ENCODE results near the gene GALNT14. TPM values are rescaled to one million over a fixed set of nuclear protein-coding genes. Genes with fewer than 3 reads are reported as not detected.

Gene GALNT14
- total RNA-seq, 2 experiments from 2014 or later = 0.48 to 0.83 TPM

GRCh38 chr2:31109633-31110192, 28.5 kb downstream of the GALNT14 start:
- Mint-ChIP-seq H3K27ac (no peak overlapping the region), H3K27me3 (peaks cover 24% of the 10 kb centered on the region), H3K4me1 (no peaks in the 10 kb centered on the region), H3K9me3 (ENCODE audit: low read depth) (no peaks in the 10 kb centered on the region), H3K4me3 (no peak overlapping the region), H3K36me3 (ENCODE audit: low read depth) (no peaks in the 10 kb centered on the region)
- POLR2A ChIA-PET = no interaction called here
- intact Hi-C loops (cut with DNase I, micrococcal nuclease) = no loop called here
- CTCF ChIA-PET = no interaction called here
- DNase-seq (no peak), ATAC-seq (no peak)

GRCh38 chr2:31108561-31109286, 29.5 kb downstream of the GALNT14 start:
- H3K27me3 Mint-ChIP-seq = peaks cover 25% of the 10 kb centered on the region
- POLR2A ChIA-PET = no interaction called here
- no peak overlapping the region for H3K27ac Mint-ChIP-seq
- H3K9me3 Mint-ChIP-seq (ENCODE audit: low read depth) = no peaks in the 10 kb centered on the region
- intact Hi-C loops (cut with DNase I, micrococcal nuclease) = no loop called here
- H3K4me1 Mint-ChIP-seq = no peaks in the 10 kb centered on the region
- H3K36me3 Mint-ChIP-seq (ENCODE audit: low read depth) = no peaks in the 10 kb centered on the region
- ATAC-seq (no peak), DNase-seq (no peak)
- CTCF ChIA-PET = interaction anchor here (0.5 kb wide), 1 partner anchor 1836 kb away, joined by 3 read pairs; no protein-coding TSS in a partner anchor
- H3K4me3 Mint-ChIP-seq = no peak overlapping the region

- Mint-ChIP-seq H3K27ac (no peak overlapping the region), H3K36me3 (ENCODE audit: low read depth) (no peaks in the 10 kb centered on the region), H3K9me3 (ENCODE audit: low read depth) (no peaks in the 10 kb centered on the region), H3K27me3 (peaks cover 27% of the 10 kb centered on the region), H3K4me1 (no peaks in the 10 kb centered on the region), H3K4me3 (no peak overlapping the region)
- intact Hi-C loops (cut with DNase I, micrococcal nuclease) = no loop called here
- ATAC-seq = no peak
- DNase-seq = no peak
- ChIA-PET CTCF (no interaction called here), POLR2A (no interaction called here)
Measured at GRCh38 chr2:31107591-31108300, 30.5 kb downstream of the GALNT14 start.

- POLR2A ChIA-PET = no interaction called here
- H3K27me3 Mint-ChIP-seq = peaks cover 23% of the 10 kb centered on the region
- ATAC-seq = no peak
Measured at GRCh38 chr2:31101701-31102100, 36.5 kb downstream of the GALNT14 start.

GRCh38 chr2:31097962-31098613, 40.2 kb downstream of the GALNT14 start:
- POLR2A ChIA-PET = no interaction called here
- H3K36me3 Mint-ChIP-seq (ENCODE audit: low read depth) = no peaks in the 10 kb centered on the region
- no peak for DNase-seq

More at GRCh38 chr2:31101701-31102100, 36.5 kb downstream of the GALNT14 start:
- H3K4me3 Mint-ChIP-seq = no peak overlapping the region
- H3K4me1 Mint-ChIP-seq = no peaks in the 10 kb centered on the region
- intact Hi-C loops (cut with DNase I, micrococcal nuclease) = no loop called here
- H3K36me3 Mint-ChIP-seq (ENCODE audit: low read depth) = no peaks in the 10 kb centered on the region
- no peak overlapping the region for H3K27ac Mint-ChIP-seq
- DNase-seq = no peak
- no peaks in the 10 kb centered on the region for H3K9me3 Mint-ChIP-seq (ENCODE audit: low read depth)
- CTCF ChIA-PET = interaction anchor here (2.6 kb wide), 1 partner anchor 68 kb away, joined by 6 read pairs; no protein-coding TSS in a partner anchor

GRCh38 chr2:31090188-31090587, 48.1 kb downstream of the GALNT14 start:
- H3K36me3 Mint-ChIP-seq (ENCODE audit: low read depth) = no peaks in the 10 kb centered on the region
- intact Hi-C loops (cut with DNase I, micrococcal nuclease) = no loop called here
- ATAC-seq (no peak), DNase-seq (no peak)
- no peak overlapping the region for H3K4me3 Mint-ChIP-seq
- H3K9me3 Mint-ChIP-seq (ENCODE audit: low read depth) = no peaks in the 10 kb centered on the region
- CTCF ChIA-PET = no interaction called here
- peaks cover 2% of the 10 kb centered on the region for H3K27me3 Mint-ChIP-seq
- H3K27ac Mint-ChIP-seq = no peak overlapping the region
- H3K4me1 Mint-ChIP-seq = no peaks in the 10 kb centered on the region
- POLR2A ChIA-PET = no interaction called here

More at GRCh38 chr2:31097962-31098613, 40.2 kb downstream of the GALNT14 start:
- H3K4me1 Mint-ChIP-seq = no peaks in the 10 kb centered on the region
- no peaks in the 10 kb centered on the region for H3K9me3 Mint-ChIP-seq (ENCODE audit: low read depth)
- CTCF ChIA-PET = interaction anchor here (0.7 kb wide), 1 partner anchor 909 kb away, joined by 3 read pairs; no protein-coding TSS in a partner anchor
- intact Hi-C loops (cut with DNase I, micrococcal nuclease) = no loop called here
- no peak overlapping the region for H3K27ac Mint-ChIP-seq
- peaks cover 6% of the 10 kb centered on the region for H3K27me3 Mint-ChIP-seq
- H3K4me3 Mint-ChIP-seq = no peak overlapping the region
- no peak for ATAC-seq

GRCh38 chr2:31089645-31090044, 48.6 kb downstream of the GALNT14 start:
- POLR2A ChIA-PET = no interaction called here
- no peaks in the 10 kb centered on the region for H3K9me3 Mint-ChIP-seq (ENCODE audit: low read depth)

GRCh38 chr2:31088504-31089195, 49.6 kb downstream of the GALNT14 start:
- Mint-ChIP-seq H3K9me3 (ENCODE audit: low read depth) (no peaks in the 10 kb centered on the region), H3K4me1 (no peaks in the 10 kb centered on the region), H3K27ac (no peak overlapping the region), H3K36me3 (ENCODE audit: low read depth) (no peaks in the 10 kb centered on the region), H3K4me3 (no peak overlapping the region), H3K27me3 (peaks cover 2% of the 10 kb centered on the region)
- ChIA-PET POLR2A (no interaction called here), CTCF (interaction anchor here (0.7 kb wide), 1 partner anchor 246 kb away, joined by 4 read pairs; no protein-coding TSS in a partner anchor)
- ATAC-seq (no peak), DNase-seq (no peak)
- intact Hi-C loops (cut with DNase I, micrococcal nuclease) = no loop called here

More at GRCh38 chr2:31089645-31090044, 48.6 kb downstream of the GALNT14 start:
- CTCF ChIA-PET = no interaction called here
- no peaks in the 10 kb centered on the region for H3K4me1 Mint-ChIP-seq
- H3K36me3 Mint-ChIP-seq (ENCODE audit: low read depth) = no peaks in the 10 kb centered on the region
- DNase-seq (no peak), ATAC-seq (no peak)
- no peak overlapping the region for H3K4me3 Mint-ChIP-seq
- H3K27ac Mint-ChIP-seq = no peak overlapping the region
- peaks cover 2% of the 10 kb centered on the region for H3K27me3 Mint-ChIP-seq
- intact Hi-C loops (cut with DNase I, micrococcal nuclease) = no loop called here

DNA sequence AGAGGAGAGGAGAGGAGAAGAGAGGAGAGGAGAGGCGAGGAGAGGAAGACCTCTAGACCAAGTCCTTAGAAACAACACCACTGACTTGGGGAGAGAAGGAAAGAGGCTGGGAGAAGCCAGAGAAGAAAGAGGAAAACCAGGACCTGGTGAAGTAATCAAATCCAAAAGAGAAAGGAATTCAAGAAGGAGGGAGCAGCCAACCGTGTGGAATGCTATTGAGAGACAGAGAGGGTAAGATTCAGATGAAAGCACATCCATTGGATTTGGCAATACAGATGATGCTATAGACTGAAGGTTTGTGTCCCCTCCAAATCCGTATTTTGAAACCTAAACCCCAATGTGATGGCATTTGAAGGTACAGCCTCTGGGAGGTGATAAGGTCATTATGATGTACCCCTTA, 50.7 kb downstream of the GALNT14 start:
- Mint-ChIP-seq H3K27ac (no peak overlapping the region), H3K4me1 (no peaks in the 10 kb centered on the region), H3K27me3 (peaks cover 2% of the 10 kb centered on the region), H3K9me3 (ENCODE audit: low read depth) (no peaks in the 10 kb centered on the region), H3K4me3 (no peak overlapping the region), H3K36me3 (ENCODE audit: low read depth) (no peaks in the 10 kb centered on the region)
- ATAC-seq = no peak
- ChIA-PET POLR2A (no interaction called here), CTCF (no interaction called here)
- DNase-seq = no peak
- intact Hi-C loops (cut with DNase I, micrococcal nuclease) = no loop called here

DNA sequence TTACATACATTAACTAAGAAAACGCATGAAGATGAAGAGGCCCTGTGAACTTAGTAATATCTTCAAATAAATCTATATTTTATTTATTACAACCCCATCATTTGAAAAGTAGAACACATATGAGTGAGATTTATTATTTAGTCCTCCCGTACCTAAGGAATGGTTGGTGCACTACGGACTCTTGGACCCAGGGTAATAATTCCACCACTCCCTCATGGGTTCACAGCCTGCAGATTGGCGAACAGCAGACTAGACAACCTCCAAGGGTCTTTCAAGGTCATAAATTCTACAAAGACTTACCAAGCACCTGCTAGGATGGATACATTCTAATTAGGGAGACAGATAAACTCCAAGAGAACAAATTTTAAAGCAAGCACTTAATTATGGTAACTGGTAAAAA, 51.6 kb downstream of the GALNT14 start:
- ATAC-seq = no peak
- Mint-ChIP-seq H3K4me3 (no peak overlapping the region), H3K9me3 (ENCODE audit: low read depth) (no peaks in the 10 kb centered on the region), H3K36me3 (ENCODE audit: low read depth) (no peaks in the 10 kb centered on the region), H3K27me3 (peaks cover 2% of the 10 kb centered on the region), H3K4me1 (no peaks in the 10 kb centered on the region), H3K27ac (no peak overlapping the region)
- intact Hi-C loops (cut with DNase I, micrococcal nuclease) = no loop called here
- no peak for DNase-seq
- POLR2A ChIA-PET = no interaction called here
- CTCF ChIA-PET = no interaction called here

GRCh38 chr2:31083234-31083993, 54.8 kb downstream of the GALNT14 start:
- Mint-ChIP-seq H3K4me3 (no peak overlapping the region), H3K36me3 (ENCODE audit: low read depth) (no peaks in the 10 kb centered on the region)

More at GRCh38 chr2:31083234-31083993, 54.8 kb downstream of the GALNT14 start:
- Mint-ChIP-seq H3K9me3 (ENCODE audit: low read depth) (no peaks in the 10 kb centered on the region), H3K4me1 (no peaks in the 10 kb centered on the region), H3K27me3 (peaks cover 2% of the 10 kb centered on the region), H3K27ac (no peak overlapping the region)
- CTCF ChIA-PET = interaction anchor here (0.5 kb wide), 1 partner anchor 55 kb away, joined by 3 read pairs; the partner anchor contains the start of gene GALNT14
- DNase-seq = no peak
- ATAC-seq = no peak
- POLR2A ChIA-PET = no interaction called here
- intact Hi-C loops (cut with DNase I, micrococcal nuclease) = no loop called here
